ENCODE data around the gene CDK9.
"Not testable (repeated sequence)": the region's sequence is repeated elsewhere in the genome, so short reads cannot be mapped to it uniquely, and the experiment has no call there.

The CDK9 gene

DNA sequence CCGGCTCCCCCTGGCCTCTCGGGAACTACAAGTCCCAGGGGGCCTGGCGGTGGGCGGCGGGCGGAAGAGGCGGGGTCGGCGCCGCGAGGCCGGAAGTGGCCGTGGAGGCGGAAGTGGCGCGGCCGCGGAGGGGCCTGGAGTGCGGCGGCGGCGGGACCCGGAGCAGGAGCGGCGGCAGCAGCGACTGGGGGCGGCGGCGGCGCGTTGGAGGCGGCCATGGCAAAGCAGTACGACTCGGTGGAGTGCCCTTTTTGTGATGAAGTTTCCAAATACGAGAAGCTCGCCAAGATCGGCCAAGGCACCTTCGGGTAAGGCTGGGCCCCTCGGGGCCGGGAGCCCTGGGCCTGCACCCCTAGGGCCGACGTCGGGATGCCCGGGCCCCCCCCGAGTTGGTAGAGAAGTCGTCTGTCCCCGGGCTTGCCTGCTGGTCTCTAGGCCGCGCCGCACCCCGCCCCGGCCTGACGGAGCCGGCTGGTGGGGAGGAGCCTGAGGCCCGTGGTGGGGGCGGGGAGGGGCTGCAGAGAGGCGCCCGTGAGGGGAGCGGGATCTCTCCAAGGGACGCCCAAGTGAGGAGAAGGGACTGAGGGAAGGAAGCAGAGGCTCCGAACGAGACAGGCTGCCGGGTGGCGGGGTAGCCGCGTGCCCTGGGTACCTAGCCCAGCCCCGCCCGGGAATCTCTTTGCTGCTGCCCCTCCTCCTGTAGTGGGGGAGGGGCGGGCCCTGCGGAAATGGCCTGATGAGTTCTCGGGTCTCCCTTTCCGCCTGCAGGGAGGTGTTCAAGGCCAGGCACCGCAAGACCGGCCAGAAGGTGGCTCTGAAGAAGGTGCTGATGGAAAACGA lies at the start of gene CDK9:
TSS of gene CDK9 (plus strand) at position 102 of the 840 bp plus-strand sequence. CDS start at position 217, 115 bp downstream.
- peak; percentile 85 to 92 for DNase-seq (ENCODE audit: low read depth in 2 of 2)

DNA sequence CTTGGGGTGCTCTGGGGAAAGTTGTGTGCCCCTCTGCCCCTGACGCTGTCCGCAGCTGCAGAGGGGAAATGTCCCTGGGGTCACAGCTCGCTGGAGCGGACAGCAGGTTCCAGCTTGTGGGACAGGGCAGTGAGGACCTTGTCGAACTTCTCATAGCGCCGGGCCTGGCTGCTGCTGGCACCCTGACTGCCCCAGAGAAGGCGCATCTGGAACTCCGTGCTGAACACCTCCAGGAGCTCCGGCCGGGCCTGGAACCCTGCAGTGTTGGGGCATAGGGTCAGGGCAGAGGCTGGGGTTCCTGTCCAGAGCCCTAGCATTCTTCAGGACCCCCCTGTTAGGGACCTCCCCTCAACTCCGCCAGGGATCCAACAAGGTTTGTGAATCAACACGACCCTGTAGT lies 47.2 kb upstream of the CDK9 start:
- no peak for DNase-seq (ENCODE audit: low read depth in 2 of 2)

DNA sequence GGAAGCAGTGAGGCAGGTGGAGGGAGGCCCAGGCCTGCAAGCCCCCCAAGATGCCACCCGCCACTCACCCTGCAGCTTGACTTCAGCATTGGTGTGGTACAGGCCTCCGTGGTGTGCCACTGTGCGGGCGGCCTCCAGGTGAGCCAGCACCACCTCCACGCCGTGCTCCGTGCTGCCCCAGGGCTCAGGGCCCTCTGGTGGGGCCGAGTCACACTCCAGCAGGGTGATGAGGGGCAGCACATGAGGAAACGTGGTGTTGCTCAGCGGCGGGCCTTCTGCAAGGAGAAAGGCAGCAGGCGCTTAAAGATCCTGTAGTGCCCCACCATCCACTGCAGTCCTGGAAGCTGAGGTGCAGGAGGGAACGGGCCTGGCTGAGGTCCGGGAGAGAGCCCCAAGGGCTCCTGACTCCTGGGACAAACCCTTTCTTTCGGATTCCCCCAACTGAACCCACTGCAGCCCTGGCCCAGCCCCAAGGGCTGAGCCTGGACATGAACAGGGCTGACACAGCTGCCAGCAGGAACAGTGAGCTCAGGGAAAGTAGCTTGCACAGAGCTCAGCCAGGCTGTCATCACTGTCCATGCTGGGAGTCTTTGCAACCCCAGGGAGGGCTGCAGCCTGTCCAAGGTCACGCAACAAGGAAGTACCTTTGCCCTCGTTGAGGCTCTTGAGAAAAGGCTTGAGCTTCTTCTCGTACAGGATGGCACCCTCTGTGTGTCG lies 46.1 kb upstream of the CDK9 start:
- no peak for DNase-seq (ENCODE audit: low read depth in 2 of 2)

DNA sequence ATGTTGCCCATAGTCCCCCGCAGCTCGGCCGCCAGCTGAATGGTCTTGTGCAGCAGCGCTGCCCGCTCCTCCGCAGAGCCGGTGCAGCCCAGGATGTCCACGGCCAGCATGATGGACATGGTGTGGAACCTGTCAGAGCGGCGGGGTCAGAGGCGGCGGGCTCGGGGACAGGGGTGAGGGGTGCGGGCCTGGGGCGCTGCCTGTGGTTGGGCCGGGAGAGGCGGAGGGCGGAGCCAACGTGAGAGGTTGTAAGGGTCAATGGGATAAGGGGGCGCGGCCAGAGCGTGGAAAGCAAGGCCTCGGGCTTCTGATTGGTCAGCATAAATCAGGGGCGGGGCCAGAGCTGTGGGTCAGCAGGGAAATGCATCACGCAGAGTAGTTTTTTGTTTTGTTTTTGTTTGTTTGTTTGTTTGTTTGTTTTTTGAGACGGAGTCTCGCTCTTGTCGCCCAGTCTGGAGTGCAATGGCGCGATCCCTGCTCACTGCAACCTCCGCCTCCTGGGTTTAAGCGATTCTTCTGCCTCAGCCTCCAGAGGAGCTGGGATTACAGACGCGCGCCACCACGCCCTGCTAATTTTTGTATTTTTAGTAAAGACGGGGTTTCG lies 43.9 kb upstream of the CDK9 start:
- DNase-seq (ENCODE audit: low read depth in 2 of 2), result no peak

DNA sequence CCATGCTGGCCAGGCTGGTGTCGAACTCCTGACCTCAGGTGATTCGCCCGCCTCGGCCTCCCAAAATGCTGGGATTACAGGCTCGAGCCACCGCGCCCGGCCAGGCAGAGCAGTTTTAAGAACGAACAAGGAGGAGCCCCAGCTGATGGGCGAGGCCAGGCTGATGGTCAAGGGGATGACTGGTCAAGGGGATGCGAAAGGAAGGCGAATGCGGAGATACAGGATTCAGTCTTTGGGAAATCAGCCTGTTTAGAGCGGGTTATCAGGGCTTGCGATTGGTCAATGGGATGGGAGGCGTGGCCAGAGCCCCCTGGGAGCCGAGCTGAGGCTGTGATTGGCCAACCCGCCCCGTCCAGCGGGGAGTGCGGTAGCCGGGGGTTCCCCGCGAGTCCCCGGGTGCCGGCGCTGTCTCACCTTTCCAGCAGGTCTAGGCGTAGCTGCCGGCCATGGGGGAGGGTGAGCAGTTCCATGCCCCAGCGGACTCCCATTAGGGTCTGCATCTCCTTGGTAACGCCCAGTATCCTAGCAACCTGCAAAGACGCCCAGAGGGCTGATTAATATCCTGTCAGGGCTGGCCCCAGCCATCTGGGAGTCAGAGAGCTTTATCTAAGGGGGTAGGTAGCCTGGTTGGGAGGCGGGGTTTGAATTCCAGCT lies 43.3 kb upstream of the CDK9 start:
- no peak for DNase-seq (ENCODE audit: low read depth in 2 of 2)

DNA sequence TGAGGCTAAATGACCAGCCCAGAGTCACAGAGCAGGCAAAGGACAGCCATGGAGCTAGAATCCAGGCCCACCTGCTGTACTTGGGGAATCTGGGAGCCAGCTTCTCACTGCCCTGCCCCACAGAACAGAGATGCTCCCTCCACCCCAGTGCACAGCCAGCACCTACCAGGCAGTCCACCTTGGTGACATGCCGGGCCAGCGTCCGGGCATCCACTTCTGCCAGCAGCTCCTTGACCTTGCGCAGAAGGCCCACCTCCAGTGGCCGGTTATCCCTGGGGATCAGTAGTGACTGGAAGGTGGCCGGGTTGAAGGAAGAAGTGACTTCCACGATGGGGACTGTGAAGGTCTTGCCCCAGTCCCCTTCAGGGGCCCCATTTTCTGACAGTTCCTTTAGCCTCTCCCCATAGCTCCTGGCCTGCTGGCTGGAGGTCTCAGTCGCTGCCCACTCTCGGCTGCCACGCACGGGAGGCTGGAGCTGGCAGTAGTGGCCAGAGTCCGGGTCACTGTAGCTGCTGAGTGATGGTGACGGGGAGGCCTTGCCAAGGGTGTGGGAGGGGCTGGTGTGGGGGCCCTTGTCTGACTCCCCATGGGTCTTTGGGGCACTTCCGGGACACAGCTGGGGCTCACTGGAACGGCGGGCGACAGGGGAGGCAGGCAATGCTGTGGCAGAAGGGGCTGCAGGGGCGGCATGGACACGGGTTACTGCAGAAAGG lies 41.3 kb upstream of the CDK9 start:
- DNase-seq (ENCODE audit: low read depth in 2 of 2), result no peak

DNA sequence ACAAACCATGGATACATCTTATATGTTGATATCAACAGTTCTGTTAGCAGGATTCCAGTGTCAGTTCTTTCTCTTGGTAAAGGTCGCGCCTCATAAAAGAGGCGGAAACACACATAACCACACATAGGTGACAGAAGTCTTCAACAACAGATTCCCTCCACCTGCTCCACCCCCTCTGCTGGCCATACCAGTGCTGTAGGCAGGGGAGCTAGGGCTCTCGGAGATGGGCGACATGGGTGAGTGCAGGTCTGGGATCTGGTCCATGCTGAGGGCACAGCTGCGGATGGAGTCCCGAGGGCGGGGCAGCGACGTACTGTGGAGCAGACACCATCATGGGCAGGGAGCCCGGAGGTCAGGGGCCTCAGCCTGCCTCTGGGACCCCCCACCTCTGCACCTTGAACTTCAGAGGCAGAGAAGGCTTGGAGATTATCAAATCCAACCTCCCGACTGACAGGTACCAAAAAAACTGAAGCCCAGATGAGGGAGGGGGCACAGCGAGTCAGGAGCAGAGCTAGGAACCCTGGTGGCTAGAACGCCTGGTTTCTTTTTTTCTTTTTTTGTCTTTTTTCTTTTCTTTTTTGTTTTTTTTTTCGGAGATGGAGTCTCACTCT lies 38.8 kb upstream of the CDK9 start:
- DNase-seq (ENCODE audit: low read depth in 2 of 2), result no peak

DNA sequence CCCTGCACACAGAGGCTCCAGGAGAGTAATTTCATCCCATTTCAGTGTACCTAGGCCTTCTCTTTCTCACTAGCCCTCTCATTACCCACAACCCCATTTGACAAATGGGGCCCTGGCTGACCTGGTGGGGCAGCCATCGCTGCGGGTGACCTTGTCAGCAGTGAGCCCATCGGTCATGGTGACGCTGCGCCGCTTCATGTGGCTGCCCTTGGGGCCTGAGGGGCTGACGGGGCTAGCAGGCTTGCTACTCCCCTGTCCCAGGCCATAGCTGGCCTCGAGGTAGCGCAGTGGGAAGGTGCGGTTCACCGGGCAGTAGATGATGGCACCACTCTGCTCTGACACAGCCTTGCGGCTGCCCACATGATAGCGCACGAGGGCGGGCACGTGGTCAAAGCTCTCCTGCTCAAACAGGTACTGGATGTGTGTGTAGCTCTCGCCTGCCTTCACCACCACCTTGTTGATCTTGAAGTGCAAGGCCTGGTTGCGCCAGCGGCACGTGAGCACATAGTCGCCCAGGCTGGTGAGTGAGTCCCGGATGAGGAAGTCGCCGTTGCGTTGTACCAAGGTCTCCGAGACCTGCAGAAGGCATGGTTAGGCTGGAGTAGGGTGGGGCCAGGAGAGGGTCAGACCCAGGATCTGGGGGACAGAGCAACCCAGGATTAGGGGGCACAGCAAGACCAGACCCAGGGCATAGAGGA lies 36.6 kb upstream of the CDK9 start:
- DNase-seq (ENCODE audit: low read depth in 2 of 2), result no peak

DNA sequence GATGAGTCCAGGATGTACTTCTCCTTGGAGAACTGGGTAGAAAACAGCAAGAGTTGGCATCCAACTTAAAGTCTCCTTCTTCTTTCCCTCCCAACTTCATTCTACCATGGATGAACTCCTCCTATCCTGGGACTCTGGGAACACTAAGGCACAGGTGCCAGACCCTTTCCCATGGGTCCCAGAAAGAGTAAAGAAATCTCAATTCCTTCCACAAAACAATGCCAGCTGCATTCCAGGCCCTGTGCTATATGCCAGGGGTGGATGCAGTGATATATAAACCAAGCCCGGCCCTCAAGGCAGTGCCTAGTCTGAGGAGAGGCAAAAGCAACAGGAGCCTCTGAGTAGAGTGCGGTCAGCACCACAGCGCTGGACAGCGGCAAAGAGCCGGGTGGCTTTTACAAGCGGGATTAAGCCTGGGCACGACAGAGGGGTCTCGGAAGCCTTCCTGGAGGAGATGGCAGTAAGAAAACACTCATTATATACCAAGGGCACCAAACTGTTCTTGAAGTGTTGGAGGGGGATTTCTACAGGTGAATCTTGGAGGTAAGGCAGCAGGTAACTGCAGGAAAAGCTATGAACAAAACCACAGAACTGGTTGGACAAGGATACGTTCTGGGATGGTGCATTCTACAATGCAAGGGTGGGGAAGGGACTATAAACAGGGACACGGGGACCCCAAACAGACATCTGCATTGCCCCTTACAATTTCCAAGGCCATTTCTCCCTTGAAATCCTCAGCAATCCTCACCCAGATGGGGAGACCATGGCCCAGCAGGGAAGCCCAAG lies 34.4 kb upstream of the CDK9 start:
- no peak for DNase-seq (ENCODE audit: low read depth in 2 of 2)

DNA sequence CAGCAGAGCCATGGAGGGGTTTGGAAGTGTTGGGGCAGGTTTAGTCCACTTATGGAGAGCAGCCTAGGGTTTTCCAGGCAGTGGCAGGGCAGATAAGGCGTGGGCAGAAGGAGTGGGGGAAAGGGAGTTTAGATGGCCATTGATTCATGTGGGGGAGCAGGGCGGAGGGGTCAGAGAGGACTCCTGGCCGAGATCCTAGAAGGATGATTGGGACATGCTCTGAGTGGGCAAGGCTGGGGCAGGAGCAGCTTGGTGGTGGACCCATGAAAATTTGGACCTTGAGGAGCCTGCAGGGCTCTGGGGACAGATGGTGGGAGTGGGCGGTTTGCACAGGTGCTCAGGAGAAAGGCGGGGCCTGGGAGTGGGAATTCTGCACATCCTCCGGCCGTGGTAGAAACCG lies 32.7 kb upstream of the CDK9 start:
- DNase-seq (ENCODE audit: low read depth in 2 of 2), result no peak

DNA sequence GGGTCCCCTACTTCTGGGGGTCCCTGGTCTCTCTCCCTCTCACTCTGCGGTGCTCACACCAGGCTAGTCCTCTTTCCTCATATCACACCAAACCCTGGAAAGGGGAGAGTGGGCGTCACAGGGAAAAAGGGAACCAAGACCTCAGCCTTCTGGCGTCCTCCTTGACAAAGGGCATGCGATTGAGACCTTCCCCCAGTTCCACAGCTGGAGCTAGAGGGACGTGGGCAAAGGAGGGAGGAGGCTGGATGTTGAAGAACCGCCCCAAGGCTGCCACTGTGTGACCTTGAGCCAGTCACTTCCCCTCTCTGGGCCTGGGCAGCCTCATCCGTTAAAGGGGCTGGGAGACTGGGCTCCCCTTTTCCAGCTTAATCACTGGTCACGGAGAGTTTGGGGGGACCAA lies 32.2 kb upstream of the CDK9 start:
- no peak for DNase-seq (ENCODE audit: low read depth in 2 of 2)

DNA sequence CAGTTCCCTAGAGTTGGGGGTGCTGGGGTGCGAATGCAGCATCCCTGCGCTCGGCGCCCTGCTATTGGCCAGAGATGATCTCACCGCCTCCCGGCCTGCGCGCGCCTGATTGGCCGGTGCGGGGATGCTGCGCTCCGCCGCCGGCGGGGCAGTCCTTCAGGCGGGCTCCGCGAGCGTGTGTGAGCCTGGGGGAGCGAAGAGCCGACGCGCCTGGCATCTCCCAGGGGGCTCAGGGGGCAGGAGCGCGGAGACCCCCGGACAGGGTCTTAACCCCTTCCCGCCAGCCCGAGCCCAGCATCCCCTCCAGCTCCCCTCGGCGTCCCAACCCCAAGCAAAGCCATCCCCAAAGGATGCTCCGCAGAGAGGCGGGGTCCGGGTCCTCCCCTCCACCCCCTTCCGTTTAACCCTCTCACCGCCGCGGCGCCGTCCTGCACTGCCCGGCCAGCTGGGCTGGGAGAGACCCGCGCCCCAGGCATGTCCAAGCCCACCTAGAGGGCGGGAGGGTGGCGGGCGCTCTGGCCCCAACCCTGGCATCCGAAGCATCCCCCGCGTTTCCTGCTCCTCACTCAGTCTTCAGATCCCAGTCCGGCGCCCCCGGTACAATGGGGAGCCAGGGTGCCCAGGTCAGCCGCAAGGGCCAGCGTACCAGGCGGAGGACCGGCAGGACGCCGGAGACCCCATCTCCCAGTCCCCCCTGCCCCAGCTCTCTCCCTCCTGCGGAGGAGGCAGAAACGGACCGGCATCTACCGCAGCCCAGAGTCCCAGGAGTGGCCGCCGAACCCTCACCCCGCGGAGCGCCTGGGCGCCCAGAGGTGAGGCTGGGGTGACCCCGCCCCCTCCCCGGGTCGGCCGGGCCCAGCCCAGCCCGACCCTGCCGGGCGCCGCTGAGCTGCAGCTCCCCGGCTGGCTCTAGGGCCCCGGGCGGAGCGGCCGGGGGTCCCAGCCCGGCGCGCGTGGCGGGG lies 31.5 kb upstream of the CDK9 start:
- DNase-seq (ENCODE audit: low read depth in 2 of 2), result no peak

DNA sequence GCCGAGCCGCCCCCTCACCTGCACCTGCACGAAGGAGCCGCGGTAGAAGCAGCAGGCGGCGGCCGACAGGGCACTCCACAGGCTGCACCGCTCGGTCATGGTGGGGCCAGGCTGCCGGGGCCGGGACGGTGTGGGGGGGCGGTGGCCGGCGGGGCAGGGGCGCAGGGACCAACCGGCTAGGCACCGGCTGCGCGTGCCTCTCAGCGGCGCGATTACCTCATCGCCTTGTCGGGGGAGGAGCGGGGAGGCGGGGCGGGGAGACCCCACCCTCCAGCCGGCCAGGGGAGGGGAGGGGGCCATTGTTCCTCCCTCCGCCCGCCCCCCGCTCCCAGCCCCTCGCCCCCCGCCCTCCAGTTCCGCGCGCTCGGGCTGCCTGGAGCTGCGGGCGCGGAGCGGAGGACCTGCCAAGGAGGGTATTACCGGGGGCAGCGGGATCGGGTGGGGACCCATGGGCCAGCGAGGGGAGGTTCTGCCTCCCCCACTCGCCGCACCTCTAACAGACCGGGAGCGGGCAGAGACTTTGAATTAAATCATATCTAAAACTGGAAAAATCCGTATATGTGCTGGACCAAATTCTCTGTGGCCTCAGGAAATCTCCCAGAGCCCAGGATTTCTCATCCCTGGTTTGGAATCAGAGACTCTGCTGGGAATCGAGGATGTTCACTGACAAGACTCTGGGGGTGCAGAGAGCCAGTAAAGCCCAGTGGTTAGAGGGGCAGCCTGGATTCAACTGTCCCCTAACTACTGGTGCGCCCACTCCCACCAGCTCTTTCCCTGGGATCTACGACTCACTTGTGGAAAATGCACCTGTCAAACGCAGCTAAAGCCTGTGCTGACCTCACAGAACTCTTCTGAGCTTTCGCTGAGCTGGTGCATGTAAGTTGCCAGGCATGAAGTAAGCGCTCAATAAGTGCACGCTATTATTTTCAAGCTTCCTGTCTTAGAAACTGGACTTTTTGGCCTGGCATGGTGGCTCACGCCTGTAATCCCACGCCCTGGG lies 30.5 kb upstream of the CDK9 start:
- no peak for DNase-seq (ENCODE audit: low read depth in 2 of 2)

DNA sequence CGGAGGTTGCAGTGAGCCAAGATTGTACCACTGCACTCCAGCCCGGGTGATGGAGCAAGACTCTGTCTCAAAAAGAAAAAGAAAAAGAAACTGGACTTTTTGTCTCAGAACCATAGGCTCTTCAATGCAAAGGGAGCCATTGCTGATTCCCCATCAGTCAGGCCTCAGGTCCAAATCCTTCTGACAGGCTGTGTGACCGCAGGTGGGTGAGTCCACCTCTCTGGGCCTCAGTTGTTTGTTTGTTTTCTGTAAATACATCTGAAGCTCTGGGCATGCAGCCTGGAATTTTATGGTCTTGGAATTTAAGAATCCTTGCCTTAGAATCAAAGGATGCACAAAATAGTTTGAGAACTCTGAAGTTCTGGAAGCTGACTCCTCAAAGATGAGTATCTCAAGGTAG lies 29.6 kb upstream of the CDK9 start:
- no peak for DNase-seq (ENCODE audit: low read depth in 2 of 2)

DNA sequence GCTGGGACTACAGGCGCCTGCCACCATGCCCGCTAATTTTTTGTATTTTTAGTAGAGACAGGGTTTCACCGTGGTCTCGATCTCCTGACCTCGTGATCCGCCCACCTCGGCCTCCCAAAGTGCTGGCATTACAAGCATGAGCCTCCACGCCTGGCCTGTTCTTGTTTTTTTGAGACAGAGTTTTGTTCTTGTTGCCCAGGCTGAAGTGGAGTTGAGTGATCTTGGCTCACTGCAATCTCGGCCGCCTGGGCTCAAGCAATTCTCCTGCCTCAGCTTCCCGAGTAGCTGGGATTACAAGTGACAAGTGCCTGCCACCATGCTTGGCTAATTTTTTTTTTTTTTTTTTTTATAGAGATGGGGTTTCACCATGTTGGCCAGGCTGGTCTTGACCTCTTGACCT lies 29.1 kb upstream of the CDK9 start:
- not testable (repeated sequence) for DNase-seq (ENCODE audit: low read depth in 2 of 2)

DNA sequence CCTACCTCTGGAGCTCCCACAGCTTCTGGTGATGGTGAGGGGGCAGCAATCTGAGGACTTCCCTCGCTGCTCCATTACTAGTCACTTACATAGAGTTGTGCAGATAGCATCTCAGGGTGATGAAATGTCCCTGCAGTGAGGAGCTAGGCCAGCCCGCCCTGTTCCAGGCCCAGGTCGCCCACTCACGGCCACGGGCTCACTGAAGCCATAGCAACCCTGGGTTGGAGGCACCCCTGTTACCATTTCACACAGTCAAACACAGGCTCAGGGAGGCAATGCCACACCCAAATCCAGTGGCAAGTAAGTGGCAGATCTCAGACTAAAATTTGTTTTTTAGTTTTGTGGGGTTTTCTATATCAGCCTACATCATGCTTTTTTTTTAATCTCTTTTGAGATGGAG lies 27.0 kb upstream of the CDK9 start:
- no peak for DNase-seq (ENCODE audit: low read depth in 2 of 2)

DNA sequence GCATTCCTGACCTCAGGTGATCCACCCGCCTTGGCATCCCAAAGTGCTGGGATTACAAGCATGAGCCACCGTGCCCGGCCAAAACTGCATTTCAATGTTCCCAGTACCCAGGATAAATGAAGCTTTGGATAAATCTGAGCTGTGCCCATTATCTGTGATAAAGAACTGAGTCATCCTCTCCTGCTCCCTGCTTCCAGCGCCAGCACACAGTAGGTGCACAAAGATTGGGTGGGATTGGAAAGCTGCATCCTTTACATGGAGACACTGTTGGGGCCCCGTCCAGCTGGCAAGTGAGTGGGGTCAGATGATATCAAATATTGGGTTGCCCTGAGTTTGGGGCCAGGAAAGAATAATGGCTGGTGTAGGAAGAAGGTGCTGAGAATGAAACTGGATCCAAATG lies 24.8 kb upstream of the CDK9 start:
- DNase-seq (ENCODE audit: low read depth in 2 of 2), result no peak

Data from activated CD4-positive, alpha-beta T cell treated with anti-CD3 and anti-CD28 coated beads for 24 hours (primary cell).